SK-N-SH treated with all-trans-retinoic acid at 6 μM for 48 hours (cell line): ENCODE measurements around the gene COLGALT1.
"Not testable (repeated sequence)": the region's sequence is repeated elsewhere in the genome, so short reads cannot be mapped to it uniquely, and the experiment has no call there.

Source experiments
- ATAC-seq: fragments of 200-7000 bp; cut with Tn5 transposase; 3 replicates; pipeline ENCODE4 v1.9.1; 2020; ENCODE audit warnings: mild to moderate bottlenecking, moderate library complexity
- ARNTL ChIP-seq: fragments of 450-650 bp; formaldehyde crosslinking; IDR thresholded peaks from 2 replicates; pipeline ENCODE4 v1.5.0; 2020; ENCODE audit warnings: low read depth, mild to moderate bottlenecking, moderate library complexity, borderline replicate concordance
- BACH2 ChIP-seq: fragments of 250-450 bp; sonication (Bioruptor Pico); IDR thresholded peaks from 2 replicates; pipeline ENCODE4 v1.9.0; 2021; ENCODE audit warnings: mild to moderate bottlenecking, borderline replicate concordance
- CREB5 ChIP-seq: fragments of 250-450 bp; sonication (Bioruptor Pico); IDR thresholded peaks from 2 replicates; pipeline ENCODE4 v1.5.1; 2020; ENCODE audit warnings: low read depth, mild to moderate bottlenecking, moderate library complexity
- CSDC2 ChIP-seq: fragments of 250-450 bp; sonication (Bioruptor Pico); IDR thresholded peaks from 2 replicates; pipeline ENCODE4 v1.5.0; 2020; ENCODE audit warnings: mild to moderate bottlenecking, moderate library complexity
- ESRRG ChIP-seq: fragments of 250-450 bp; sonication (Bioruptor Pico); IDR thresholded peaks from 2 replicates; pipeline ENCODE4 v1.6.1; 2021; ENCODE audit warnings: mild to moderate bottlenecking
- GLIS3 ChIP-seq: fragments of 250-450 bp; sonication (Bioruptor Pico); IDR thresholded peaks from 2 replicates; pipeline ENCODE4 v1.5.0; 2020; ENCODE audit warnings: mild to moderate bottlenecking, moderate library complexity
- ISL1 ChIP-seq: fragments of 250-450 bp; sonication (Bioruptor Pico); IDR thresholded peaks from 2 replicates; pipeline ENCODE4 v2.1.2; 2022; ENCODE audit warnings: mild to moderate bottlenecking, moderate library complexity
- OSR1 ChIP-seq: fragments of 250-450 bp; sonication (Bioruptor Pico); IDR thresholded peaks from 2 replicates; pipeline ENCODE4 v1.8.0; 2022; ENCODE audit warnings: moderate library complexity, mild to moderate bottlenecking, inconsistent platforms
- PPARA ChIP-seq: fragments of 250-450 bp; sonication (Bioruptor Pico); IDR thresholded peaks from 2 replicates; pipeline ENCODE4 v1.5.0; 2020; ENCODE audit warnings: mild to moderate bottlenecking, borderline replicate concordance
- RARB ChIP-seq: fragments of 250-450 bp; sonication (Bioruptor Pico); IDR thresholded peaks from 2 replicates; pipeline ENCODE4 v1.8.0; 2021; ENCODE audit warnings: mild to moderate bottlenecking, moderate library complexity
- SNAI2 ChIP-seq: fragments of 250-450 bp; sonication (Bioruptor Pico); IDR thresholded peaks from 2 replicates; pipeline ENCODE4 v1.5.0; 2020; ENCODE audit warnings: mild to moderate bottlenecking, moderate library complexity
- TCF4 ChIP-seq: fragments of 250-450 bp; sonication (Bioruptor Pico); IDR thresholded peaks from 2 replicates; pipeline ENCODE4 v1.8.0; 2021; ENCODE audit warnings: mild to moderate bottlenecking, moderate library complexity, borderline replicate concordance
- TOX ChIP-seq: fragments of 250-450 bp; sonication (Bioruptor Pico); IDR thresholded peaks from 2 replicates; pipeline ENCODE4 v1.8.0; 2021; ENCODE audit warnings: mild to moderate bottlenecking, moderate library complexity, borderline replicate concordance
- TSHZ2 ChIP-seq: fragments of 250-450 bp; sonication (Bioruptor Pico); IDR thresholded peaks from 2 replicates; pipeline ENCODE4 v1.5.0; 2020; ENCODE audit warnings: mild to moderate bottlenecking, moderate library complexity
- ZC3H10 ChIP-seq: fragments of 250-450 bp; sonication (Bioruptor Pico); IDR thresholded peaks from 2 replicates; pipeline ENCODE4 v1.5.1; 2021; ENCODE audit warnings: mild to moderate bottlenecking, moderate library complexity
- ZFP3 ChIP-seq: fragments of 250-450 bp; sonication (Bioruptor Pico); IDR thresholded peaks from 2 replicates; pipeline ENCODE4 v1.5.0; 2020; ENCODE audit warnings: mild to moderate bottlenecking, moderate library complexity
- ZFP30 ChIP-seq: fragments of 450-650 bp; formaldehyde crosslinking; IDR thresholded peaks from 2 replicates; pipeline ENCODE4 v1.5.0; 2022; ENCODE audit warnings: mild to moderate bottlenecking, moderate library complexity
- ZNF565 ChIP-seq: fragments of 450-650 bp; formaldehyde crosslinking; conservative IDR thresholded peaks from 2 replicates; pipeline ENCODE4 v1.5.0; 2020; ENCODE audit warnings: low read depth, mild to moderate bottlenecking, moderate library complexity
- ZNF70 ChIP-seq: fragments of 450-650 bp; formaldehyde crosslinking; IDR thresholded peaks from 2 replicates; pipeline ENCODE4 v1.5.0; 2020; ENCODE audit warnings: mild to moderate bottlenecking, moderate library complexity
- ZNF8 ChIP-seq: fragments of 450-650 bp; formaldehyde crosslinking; IDR thresholded peaks from 2 replicates; pipeline ENCODE4 v1.5.0; 2020; ENCODE audit warnings: mild to moderate bottlenecking, moderate library complexity
- TF ChIP-seq, protein P1 (sequence below): fragments of 250-450 bp; sonication (Bioruptor Pico); IDR thresholded peaks from 2 replicates; pipeline ENCODE4 v1.8.0; 2020; ENCODE audit warnings: mild to moderate bottlenecking, moderate library complexity, borderline replicate concordance

Gene COLGALT1

DNA sequence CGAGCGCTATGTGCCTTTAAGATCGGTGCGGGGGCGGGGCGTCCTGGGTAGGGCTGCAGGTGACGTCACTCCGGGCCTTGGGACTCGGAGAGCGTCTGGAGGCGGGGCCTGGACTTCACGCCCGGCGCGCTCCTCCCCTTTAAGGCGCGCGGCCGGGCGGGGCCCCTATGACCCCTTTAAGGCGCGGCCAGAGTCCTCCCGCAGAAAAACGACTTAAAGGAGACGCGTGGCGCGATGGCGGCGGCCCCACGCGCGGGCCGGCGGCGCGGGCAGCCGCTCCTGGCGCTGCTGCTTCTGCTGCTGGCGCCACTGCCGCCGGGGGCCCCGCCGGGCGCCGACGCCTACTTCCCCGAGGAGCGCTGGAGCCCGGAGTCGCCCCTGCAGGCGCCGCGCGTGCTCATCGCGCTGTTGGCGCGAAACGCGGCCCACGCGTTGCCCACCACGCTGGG is at the start of gene COLGALT1:
Gene COLGALT1, plus strand, starts transcription at position 170 of the 449 bp plus-strand sequence. Its CDS starts 65 bp downstream, at position 235.
- peak; percentile 91 for ATAC-seq
- TF ChIP-seq OSR1 (CRISPR knock-in tag) (no peak), ZNF565 (CRISPR knock-in tag) (0 out of 2 replicates have a peak, but pooled peaks have one; percentile 16), TOX (CRISPR knock-in tag) (no peak), GLIS3 (CRISPR knock-in tag) (no peak), RARB (CRISPR knock-in tag) (no peak), ESRRG (CRISPR knock-in tag) (no peak), ARNTL (CRISPR knock-in tag) (no peak)
- TF ChIP-seq, all 23 proteins: peak for 1

GRCh38 chr19:17506745-17507144 is 48.7 kb upstream of the COLGALT1 start:
- TF ChIP-seq GLIS3 (CRISPR knock-in tag) = no peak
- no peak for TF ChIP-seq CSDC2 (CRISPR knock-in tag)
- no peak for TF ChIP-seq RARB (CRISPR knock-in tag)
- TF ChIP-seq SNAI2 (CRISPR knock-in tag) = no peak
- TF ChIP-seq TOX (CRISPR knock-in tag) = no peak
- TF ChIP-seq TCF4 (CRISPR knock-in tag) = no peak
- no peak for ATAC-seq

GRCh38 chr19:17508558-17508933 is 46.9 kb upstream of the COLGALT1 start:
- not testable (repeated sequence) for ATAC-seq

DNA sequence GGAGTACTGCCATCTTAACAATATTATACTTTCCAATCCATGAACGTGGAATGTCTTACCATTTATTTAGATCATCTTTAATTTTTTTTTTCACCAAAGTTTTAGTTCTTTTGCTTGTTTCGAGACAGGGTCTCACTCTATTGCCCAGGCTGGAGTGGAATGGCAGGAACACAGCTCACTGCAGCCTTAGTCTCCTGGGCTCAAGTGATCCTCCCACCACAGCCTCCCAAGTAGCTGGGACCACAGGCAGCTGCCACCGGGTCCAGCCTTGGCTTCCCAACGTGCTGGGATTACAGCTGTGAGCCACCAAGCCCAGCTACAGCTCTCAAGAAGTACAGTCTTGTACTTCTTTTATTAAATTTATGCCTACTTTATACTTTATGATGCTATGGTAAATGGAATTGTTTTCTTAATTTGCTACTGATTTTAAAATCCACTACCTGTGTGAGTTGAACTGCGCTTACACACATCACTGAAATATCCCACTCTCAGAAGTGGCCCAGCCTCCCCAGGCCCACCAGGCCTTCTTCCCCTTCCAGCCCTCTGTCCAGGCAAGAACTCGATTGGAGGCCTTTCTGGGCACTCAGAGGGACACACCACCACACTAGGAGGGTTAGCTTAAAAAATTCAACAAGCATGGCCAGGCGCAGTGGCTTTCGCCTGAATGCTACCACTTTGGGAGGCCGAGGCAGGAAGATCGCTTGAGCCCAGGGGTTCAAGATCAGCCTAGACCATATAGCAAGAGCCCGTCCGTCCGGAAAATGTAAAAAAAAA is 45.0 kb upstream of the COLGALT1 start:
- TF ChIP-seq ZFP30 (CRISPR knock-in tag) = no peak
- no peak for ATAC-seq

DNA sequence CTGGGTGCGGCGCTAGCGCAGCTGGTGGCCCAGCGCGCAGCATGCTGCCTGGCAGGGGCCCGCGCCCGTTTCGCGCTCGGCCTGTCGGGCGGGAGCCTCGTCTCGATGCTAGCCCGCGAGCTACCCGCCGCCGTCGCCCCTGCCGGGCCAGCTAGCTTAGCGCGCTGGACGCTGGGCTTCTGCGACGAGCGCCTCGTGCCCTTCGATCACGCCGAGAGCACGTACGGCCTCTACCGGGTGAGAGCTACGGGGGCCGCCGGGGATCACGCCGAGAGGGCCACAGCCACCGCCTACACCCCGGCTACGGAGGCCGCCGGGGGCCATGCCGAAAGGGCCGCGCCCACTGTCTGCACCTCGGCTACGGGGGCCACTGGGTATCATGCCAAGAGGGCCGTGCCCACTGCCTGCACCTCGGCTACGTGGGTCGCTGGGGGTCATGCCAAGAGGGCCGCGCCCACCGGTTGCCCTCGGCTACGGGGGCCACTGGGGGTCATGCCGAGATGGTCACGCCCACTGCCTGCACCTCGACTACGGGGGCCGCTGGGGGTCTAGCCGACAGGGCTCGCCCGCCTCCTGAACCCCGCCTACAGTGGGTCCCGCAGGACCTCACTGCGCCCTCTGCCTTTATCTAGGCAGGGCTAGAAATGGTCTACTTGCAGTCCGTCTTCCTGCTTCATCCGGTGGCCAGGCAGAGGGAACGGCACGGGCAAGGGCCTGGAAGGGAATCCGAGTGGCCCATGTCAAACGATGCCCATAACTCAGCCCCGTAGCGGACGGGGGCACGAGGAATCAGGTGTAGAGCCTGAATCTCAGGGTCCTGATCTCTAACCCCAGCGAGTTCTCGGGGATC is 43.5 kb upstream of the COLGALT1 start:
- no peak for TF ChIP-seq ZC3H10
- TF ChIP-seq, protein P1, sequence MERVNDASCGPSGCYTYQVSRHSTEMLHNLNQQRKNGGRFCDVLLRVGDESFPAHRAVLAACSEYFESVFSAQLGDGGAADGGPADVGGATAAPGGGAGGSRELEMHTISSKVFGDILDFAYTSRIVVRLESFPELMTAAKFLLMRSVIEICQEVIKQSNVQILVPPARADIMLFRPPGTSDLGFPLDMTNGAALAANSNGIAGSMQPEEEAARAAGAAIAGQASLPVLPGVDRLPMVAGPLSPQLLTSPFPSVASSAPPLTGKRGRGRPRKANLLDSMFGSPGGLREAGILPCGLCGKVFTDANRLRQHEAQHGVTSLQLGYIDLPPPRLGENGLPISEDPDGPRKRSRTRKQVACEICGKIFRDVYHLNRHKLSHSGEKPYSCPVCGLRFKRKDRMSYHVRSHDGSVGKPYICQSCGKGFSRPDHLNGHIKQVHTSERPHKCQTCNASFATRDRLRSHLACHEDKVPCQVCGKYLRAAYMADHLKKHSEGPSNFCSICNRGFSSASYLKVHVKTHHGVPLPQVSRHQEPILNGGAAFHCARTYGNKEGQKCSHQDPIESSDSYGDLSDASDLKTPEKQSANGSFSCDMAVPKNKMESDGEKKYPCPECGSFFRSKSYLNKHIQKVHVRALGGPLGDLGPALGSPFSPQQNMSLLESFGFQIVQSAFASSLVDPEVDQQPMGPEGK (CRISPR knock-in tag) = no peak; the same call in 1 of the 2 replicates
- TF ChIP-seq ESRRG (CRISPR knock-in tag) = no peak
- TF ChIP-seq GLIS3 (CRISPR knock-in tag) = no peak
- TF ChIP-seq TSHZ2 = no peak; the same call in 1 of the 2 replicates
- TF ChIP-seq ZNF70 (CRISPR knock-in tag) = 0 out of 2 replicates have a peak, but pooled peaks have one; percentile 13
- no peak for TF ChIP-seq ZNF8
- TF ChIP-seq CSDC2 (CRISPR knock-in tag) = peak; percentile 56; the same call in 1 of the 2 replicates
- peak; percentile 67 for ATAC-seq

- no peak for ATAC-seq
- TF ChIP-seq SNAI2 (CRISPR knock-in tag) (no peak), ESRRG (CRISPR knock-in tag) (no peak), PPARA (CRISPR knock-in tag) (no peak), TSHZ2 (no peak), CSDC2 (CRISPR knock-in tag) (no peak), ISL1 (no peak), ZFP30 (CRISPR knock-in tag) (no peak), CREB5 (no peak), ZNF565 (CRISPR knock-in tag) (no peak), TCF4 (CRISPR knock-in tag) (no peak), RARB (CRISPR knock-in tag) (no peak), BACH2 (CRISPR knock-in tag) (no peak), ZFP3 (CRISPR knock-in tag) (no peak), TOX (CRISPR knock-in tag) (no peak), OSR1 (CRISPR knock-in tag) (no peak), ZNF8 (no peak), GLIS3 (CRISPR knock-in tag) (no peak), ARNTL (CRISPR knock-in tag) (no peak)
These were observed 42.9 kb upstream of the COLGALT1 start for GRCh38 chr19:17512574-17512939.
